GM18951 (cell line): ENCODE results near the gene RXRA.

Source experiments
- POLR2A ChIP-seq: IDR thresholded peaks from 4 replicates; pipeline ENCODE4 v1.6.1; 2011; ENCODE audit warnings: mild to moderate bottlenecking; ENCODE audit not compliant: insufficient read length, insufficient read depth; ENCODE audit errors: extremely low read depth
- in situ Hi-C: fragments of 300-500 bp; cut with MboI; formaldehyde crosslinking; loops from one replicate; pipeline ENCODE4 v1.12.0; 2022; ENCODE audit warnings: low sequenced_read_pairs, mixed read lengths, inconsistent platforms; ENCODE audit not compliant: unreplicated experiment

Gene RXRA

DNA sequence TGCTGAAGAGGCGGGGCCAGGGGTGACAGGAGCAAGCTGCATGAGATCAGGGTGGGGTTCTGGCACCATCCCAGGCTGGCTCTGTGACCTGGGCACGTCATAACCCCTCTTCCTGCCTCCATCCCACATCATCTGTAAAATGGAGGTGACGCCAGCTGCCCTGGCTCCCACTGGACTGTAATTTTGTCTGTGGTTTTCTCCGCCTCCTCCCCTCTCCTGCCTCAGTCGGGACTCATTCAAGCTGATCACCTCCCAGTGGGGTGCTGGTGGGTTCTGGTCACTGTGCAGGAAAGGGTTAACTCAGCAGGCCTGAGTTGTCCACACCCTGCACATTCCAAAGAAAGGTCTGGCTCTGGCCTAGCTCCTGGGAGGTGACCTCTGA, 128.2 kb downstream of the RXRA start:
- no peak for TF ChIP-seq POLR2A
- in situ Hi-C loops, result no loop called here

DNA sequence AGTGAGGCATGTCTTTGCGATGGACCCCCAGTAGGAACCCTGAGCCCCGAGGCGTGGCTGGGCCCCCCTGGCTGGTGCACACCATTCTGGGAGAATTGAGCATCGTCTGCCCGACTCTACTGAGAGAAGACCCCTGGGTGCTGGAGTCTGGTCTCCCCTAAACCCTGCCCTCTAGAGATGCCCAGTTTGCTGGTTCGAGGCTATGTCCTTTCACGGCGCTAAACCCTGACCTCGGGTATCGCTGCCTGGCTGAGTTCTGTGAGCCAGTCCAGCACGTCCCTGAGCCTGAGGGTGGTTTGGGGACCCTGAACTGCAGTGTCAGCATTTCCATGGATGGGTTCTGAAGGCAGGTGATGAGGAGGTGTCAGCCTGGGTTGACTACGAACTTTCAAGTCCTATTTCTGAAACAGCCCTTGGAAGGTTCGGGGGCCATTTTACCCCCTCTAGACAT, 128.8 kb downstream of the RXRA start:
- in situ Hi-C loops, result no loop called here
- TF ChIP-seq POLR2A, result no peak

DNA sequence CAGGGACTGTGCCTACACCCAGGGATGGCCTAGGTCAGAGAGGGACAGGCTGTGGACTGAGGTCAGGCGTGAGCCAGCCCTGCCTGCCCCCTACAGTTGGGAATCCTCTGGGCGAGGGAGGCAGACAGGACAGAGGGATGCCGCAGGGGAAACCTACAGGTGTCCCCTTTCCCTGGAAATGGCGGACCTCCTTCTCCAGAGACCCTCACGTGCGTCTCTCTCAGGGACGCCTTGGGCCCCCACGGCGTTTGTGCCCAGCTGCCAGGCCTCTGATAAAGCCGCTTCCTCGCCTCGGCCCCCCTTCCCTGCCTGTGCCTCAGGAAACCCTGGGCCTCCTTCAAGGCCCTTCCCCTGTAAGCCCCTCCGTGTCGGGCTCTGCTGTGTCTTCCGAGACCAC, 129.3 kb downstream of the RXRA start:
- in situ Hi-C loops, result no loop called here
- no peak for TF ChIP-seq POLR2A

DNA sequence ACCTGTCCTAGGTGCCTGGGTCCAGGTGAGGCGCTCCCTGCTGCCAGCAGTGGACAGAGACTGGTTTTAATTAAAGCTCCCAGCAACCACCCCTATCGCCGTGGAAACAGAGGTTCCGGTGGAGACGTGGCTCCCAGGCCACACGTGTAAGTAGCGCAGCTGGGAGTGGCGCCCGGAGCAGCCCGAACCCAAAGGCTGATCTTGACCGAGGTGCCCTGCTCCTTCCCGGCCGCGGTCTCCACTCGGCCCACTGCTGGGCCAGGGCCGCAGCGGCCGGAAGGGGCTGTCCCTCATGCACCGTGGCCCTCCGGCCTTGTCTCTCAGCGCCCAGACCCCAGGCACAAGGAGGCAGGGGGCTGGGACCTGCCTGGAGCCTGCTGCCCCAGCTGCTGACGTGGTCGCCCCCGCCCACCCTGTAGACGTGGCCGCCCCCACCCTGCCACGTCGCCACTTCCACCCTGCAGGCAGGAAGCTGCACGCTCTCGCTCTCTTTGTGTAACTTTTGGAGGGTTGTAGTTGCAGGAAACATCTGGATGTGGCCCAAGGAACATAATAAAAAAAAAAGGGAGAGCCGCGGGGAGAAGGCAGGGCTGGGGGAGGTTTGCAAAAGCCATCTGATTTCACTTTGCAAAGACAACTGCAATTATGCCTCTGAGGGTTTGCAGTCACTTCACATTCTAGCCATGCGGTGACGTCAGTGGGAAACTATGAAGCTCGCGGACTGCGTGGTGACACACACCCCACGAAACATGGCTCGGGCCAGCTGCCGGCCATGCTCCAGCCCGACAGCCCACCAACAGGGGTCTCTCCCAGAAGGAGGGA, 129.9 kb downstream of the RXRA start:
- in situ Hi-C loops, result no loop called here
- no peak for TF ChIP-seq POLR2A

DNA sequence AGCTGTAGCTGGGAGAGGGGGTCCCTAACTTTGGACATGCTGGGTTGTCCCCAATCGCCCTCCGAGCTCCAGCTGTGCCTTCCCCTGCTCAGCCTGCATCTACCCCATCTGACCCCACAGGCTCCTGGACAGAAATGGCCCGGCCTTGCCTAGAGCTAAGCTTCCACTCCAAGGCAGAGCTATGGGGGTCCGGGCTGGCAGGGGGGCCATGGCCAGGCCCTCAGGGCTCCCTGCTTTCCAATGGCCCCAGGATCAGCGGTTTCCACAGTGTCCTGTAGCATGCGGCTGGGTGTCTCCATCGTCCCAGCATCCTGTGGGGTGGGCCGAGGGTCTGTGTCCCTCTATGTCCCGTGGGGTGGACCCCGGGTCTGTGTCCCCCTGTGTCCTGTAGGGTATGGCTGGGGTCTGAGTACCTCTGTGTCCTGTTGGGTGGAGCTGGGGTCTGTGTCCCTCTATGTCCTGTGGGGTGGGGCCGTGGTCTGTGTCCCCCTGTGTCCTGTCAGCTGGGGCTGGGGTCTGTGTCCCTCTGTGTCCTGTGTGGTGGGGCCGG, 130.6 kb downstream of the RXRA start:
- no peak for TF ChIP-seq POLR2A

DNA sequence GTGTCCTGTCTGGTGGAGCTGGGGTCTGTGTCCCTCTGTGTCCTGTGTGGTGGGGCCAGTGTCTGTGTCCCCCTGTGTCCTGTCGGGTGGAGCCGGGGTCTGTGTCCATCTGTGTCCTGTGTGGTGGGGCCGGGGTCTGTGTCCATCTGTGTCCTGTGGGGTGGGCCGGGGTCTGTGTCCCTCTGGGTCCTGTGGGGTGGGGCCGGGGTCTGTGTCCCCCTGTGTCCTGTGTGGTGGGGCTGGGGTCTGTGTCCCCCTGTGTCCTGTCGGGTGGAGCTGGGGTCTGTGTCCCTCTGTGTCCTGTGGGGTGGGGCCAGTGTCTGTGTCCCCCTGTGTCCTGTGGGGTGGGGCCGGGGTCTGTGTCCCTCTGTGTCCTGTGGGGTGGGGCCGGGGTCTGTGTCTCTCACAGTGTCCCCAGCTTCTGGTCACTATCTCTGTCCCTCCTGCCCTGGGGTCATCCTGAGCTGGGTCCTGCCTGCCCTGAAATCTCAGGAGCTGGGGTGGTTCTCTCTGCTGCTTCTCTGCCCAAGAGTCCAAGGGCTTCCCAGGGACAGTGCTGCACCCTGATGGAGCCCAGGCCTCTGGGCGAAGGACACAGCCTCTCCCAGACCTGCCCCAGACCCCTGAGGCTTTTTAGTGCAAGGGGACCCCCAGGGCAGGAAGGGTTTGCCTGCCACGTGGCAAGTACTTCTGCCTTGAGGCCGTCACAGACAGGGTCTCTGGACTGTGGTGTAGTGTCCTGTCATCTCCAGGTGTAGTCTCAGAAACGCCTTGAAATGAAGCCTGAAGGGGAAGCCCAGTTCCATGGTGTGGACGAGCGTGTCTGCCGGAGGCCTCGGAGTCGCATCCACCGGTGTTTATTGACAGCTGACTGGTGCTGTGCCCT, 131.3 kb downstream of the RXRA start:
- no peak for TF ChIP-seq POLR2A
- in situ Hi-C loops, result no loop called here

More for the DNA sequence above, 130.6 kb downstream of the RXRA start:
- in situ Hi-C loops, result no loop called here

DNA sequence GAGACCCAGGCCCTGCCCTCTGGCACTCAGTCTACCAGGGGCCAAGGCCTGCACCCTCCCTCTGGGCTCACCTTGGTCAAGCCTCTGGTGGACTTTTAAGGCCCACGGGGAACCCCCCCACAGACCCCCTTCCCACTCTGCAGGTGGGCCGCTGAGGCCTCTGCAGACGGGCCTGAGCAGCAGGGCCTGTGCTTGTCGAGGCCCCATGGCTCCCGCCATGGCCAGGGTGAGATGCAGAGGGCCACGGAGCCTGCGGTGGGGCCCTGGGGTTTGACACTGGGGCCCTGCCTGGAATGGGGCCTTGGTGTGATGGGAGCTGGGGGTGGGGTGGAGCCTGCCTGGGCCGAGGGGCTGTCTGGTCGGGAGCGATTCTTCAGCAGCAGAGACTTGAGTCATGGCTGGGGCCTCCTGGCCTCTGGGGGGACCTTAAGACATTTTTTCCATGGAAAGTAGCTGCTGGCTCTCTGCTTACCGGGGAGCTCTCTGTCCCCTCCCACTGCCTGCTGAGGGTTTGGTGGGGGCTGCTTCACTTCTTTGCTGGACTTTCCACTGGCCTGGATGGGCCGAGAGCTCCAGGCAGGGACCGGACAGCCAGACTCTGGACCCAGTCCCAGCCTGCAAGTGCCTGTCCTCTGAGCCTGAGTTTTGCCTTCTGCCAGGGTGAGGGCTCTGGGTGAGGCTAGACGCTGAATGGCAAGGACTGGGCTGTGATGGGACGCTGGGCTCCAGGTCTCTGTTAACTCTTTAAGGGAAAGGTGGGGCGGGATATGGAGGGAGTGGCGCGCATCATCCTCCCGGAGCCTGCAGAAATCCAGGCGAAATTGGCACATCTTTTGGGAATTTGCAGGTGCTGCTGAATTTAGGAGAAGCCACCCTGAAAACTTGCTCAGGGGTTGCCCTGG, 132.2 kb downstream of the RXRA start:
- in situ Hi-C loops, result no loop called here
- TF ChIP-seq POLR2A, result no peak

DNA sequence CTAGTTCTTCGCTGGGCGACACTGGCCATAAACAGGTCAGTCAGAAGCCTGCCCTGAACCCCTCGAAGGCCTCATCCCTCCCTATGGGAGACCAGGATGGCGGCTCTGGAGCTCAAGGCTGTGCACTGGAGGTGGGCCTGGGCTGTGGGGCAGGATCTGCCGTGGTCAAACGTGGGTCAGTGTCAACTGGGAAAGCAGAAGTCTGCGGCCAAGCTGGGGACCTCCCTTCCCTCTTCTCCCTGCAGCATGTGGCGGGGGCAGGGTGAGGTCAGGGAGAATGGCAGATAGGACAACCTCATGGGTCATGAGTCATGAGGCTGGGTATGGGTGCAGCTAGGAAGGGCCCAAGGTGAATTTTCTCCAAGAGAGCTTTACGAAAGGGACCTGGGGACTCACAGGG, 132.9 kb downstream of the RXRA start:
- in situ Hi-C loops, result no loop called here
- TF ChIP-seq POLR2A, result no peak

DNA sequence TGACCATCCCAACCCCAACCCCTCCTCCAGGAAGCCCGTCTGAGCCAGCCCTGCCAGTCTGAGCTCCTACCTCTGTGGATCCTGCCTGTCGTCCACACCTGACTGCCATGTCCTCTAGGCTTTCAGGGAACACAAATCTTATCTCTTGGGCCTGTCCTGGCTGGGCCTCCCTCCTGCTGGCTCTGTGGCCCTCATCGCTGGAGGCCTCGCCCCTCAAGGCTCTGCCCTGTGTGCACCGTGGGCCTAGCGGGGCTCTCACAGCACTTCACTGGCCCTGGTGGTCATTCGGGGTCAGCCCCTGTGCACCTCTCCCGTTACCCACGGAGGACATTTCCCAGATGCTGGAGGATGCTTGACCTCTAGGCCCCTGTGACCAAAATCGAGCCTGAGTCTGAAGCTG, 133.3 kb downstream of the RXRA start:
- in situ Hi-C loops, result no loop called here
- no peak for TF ChIP-seq POLR2A

DNA sequence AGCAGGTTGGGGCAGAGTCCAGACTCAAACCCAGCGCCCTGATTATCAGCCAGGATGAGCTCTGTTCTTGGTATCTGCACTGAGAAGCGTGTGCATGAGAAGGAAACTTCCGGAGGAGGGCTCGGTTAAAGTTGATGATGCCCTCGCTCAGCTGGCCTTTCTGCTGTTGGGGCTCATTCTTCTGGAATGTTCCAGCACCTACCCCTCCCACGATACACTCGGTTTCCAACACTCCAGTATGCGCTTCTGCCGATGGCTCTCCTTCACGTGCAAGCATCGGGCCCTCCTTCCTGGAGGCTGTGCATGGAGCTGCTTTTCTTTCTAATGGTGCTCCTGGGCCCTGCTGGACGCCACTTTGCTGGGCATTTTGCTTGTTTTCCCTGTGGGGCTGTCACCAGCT, 134.0 kb downstream of the RXRA start:
- no peak for TF ChIP-seq POLR2A

DNA sequence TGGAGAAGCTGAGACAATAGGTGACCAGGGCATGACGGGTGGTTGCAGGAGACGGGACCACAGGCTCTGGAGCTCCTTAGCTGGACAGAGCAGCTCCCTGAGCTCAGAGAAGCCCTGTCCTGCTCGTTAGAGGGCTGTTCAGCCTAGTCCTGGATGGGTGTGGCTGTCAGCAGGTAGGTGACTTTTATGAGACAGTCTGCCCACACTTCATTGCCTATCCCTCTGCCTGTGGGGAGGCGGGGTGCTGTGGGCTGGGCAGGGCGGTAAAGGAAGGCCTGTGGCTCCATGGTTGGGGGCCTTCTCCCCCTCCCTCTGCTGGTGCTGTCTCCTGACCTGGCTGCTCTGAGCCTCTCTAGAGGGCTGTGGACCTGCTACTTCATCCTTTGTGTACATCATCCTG, 134.6 kb downstream of the RXRA start:
- in situ Hi-C loops, result no loop called here
- TF ChIP-seq POLR2A, result no peak

More for the DNA sequence above, 134.0 kb downstream of the RXRA start:
- in situ Hi-C loops, result no loop called here

DNA sequence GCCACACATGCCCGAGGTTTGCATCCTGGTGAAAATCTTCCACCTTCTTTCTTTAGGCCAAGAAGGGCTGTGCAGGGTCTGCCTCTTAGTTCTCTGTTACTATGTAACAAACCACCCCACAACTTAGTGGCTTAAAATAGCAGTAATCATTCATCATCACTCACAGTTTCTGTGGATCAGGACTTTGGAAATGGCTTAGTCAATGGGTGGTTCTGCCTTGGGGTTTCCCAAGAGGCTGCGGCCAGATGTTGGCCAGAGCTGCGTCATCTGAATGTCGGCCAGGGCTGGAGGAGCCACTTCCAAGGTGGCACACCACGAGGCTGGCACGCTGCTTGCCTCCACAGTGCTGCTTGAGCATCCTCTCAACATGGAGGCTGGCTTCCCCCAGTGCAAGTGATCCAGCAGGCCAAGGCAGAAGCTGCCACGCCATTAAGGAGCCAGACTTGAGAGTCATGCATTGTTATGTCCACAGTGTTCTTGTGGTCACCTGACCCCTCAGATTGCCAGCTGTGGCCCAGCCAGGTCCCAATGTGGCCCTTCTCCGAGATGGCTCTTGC, 135.2 kb downstream of the RXRA start:
- TF ChIP-seq POLR2A, result no peak
- in situ Hi-C loops, result no loop called here
